GM21825 (cell line): ENCODE results near the gene C2CD4C.
"Not testable (repeated sequence)": the region's sequence is repeated elsewhere in the genome, so short reads cannot be mapped to it uniquely, and the experiment has no call there.

Experiments used
- ATAC-seq: cut with Tn5 transposase; IDR thresholded peaks from one replicate; pipeline ENCODE4 v1.9.1; 2021; ENCODE audit warnings: mild to moderate bottlenecking, moderate library complexity; ENCODE audit not compliant: unreplicated experiment

The C2CD4C gene

DNA sequence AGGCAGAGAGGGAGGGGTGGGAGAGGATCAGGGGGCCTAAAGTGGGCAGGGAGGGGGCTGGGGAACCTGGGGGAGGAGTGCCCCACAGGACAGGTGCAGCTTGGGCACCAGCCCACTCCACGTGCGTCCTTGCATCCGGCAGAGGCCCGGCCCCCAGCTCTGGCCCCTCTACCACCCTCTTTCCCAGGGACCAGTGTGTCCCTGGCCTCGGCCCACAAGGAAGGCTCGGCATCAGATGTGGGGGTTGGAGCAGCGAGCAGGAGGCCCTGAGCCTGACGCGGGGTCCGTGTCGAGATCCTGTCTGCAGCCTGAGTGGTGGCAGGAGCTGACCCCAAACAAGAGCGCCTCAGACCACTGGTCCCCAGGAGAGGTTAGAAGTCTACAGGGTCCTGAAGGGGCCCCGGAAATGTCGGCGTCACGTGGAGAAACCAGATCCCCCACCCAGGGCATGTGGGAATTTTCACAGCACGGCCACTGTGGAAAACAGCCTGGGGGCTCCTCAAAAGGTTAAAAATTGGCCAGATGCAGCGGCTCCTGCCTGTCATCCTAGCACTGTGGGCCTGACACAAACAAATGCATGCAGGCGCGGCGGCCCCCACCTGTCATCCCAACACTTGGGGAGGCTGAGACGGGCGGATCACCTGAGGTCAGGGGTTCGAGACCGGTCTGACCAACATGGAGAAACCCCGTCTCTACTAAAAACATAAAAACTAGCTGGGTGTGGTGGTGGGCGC, 30.4 kb upstream of the C2CD4C start:
- ATAC-seq = no peak

DNA sequence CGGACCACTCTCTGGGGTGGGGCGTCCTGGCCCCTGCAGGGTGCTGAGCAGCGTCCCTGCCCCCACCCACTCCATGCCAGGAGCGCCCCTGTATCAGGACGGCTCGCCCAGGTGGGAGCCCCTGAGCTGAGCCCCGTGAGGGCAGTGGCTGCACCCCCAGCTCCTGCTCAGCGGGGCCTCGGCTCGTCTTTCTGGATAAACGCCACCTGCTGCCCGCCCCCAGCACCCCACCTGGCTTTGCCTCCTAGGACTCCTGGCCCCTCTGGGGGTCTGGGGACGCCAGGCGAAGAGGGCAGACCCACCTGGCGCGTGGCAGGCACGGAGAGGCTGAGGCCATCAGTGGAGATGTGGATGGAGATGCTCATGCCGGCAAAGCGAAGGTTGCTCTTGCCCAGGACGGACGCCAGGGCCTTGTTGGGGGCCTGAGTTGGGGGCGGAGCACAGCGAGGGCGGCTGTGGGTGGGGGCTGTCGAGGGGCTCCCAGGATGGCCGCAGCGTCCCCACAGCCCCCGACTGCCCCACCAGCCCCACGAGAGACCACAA, 29.5 kb upstream of the C2CD4C start:
- no peak for ATAC-seq

DNA sequence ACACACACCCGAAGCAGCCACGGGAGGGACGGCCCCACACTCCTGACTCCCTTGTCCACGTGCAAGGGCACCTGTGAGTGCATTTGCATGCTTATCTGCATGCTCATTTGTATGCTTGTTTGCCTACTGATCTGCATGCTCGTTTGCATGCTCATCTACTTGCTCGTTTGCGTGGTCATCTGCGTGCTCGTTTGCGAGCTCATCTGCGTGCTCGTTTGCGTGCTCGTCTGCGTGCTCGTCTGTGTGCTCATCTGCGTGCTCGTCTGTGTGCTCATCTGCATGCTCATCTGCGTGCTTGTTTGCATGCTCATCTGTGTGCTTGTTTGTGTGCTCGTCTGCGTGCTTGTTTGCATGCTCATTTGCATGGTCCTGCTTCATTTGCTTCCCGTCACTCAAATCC, 28.1 kb upstream of the C2CD4C start:
- no peak for ATAC-seq

DNA sequence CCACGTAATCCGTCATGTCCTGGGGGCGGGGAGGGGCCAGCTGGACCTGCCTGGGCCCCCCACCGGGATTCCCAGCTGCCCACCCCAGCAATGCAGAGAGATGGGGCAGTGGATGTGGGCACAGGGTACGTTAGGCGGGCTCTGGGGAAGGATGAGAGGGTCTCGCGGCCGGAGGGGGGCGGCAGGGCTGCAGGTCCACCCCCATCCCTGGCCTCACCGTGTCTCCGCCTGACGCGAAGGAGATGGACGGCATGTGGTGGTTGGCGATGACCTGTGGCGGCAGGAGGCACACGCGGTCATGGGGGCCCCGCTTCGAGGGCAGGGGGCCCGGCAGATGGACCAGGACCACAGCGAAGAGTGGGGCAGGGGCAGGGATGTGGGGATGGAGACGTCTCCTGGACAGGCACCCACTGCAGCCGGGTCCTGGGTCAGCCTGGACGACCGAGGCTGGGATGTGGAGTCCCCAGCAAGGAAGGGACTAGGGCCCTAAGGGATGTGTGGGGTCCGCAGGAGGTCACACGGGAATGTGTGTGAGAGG, 27.5 kb upstream of the C2CD4C start:
- no peak for ATAC-seq

DNA sequence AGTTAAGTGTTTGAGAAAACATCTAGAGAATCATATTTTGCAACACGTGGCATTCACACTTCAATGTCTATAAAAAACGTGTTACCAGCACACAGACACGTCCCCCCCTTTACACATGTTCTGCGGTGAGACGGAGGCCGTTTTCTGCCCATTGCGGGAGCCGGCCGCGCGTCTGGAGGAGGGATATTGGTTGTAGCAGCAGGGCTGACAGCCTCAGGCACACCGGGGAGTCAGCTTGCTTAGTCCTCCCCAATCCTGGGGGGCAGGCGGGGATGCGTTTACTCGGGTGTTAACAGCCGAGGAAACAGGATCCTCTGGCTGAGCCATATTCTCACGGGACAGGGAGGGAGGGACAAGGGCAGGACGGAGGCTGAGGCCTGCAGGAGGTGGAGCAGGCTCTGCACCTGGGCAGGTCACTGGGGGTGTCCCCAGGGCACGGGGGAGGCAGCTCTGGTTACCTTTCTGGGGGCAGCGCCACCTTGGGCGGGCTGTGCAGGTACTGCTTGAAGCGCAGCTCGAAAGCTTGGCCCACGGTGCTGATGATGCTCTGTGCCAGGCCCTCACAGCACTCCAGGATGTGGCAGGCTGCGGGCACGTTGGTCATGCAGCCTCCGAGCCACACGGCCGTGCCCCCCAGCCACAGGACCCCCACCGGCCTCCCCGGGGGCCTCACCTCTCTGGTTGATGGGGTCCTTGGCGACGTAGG, 26.9 kb upstream of the C2CD4C start:
- no peak for ATAC-seq

DNA sequence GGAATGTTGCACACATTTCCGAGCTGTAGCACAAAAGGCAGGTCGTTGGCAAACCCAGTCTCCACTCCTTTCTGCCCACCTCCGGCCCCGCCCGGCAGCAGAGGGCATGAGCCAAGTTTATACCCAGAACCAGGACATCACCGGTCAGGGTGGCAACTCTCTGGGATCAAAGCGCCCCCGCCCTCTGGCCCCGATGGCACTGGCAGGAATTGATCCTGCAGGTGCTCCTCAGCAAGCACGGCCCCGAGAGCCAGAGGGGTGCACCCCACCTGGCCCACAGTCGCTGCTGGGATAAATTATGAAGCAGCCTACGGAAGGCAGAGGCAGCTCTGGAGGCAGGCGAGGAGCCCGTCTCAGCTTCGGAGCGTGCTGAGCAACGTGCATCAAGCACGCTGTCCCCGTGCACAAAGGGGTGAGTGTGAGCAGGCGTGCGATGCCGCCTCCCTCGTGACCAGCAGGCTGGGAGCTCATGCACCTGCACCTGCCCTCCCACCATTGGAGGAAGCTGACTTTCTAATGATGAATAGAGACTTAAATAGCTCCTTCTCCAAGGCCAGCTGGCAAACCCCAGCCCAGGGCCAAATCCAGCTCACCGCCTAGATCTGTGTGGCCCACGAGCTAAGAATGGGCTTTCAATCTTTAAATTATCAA, 26.2 kb upstream of the C2CD4C start:
- no peak for ATAC-seq

DNA sequence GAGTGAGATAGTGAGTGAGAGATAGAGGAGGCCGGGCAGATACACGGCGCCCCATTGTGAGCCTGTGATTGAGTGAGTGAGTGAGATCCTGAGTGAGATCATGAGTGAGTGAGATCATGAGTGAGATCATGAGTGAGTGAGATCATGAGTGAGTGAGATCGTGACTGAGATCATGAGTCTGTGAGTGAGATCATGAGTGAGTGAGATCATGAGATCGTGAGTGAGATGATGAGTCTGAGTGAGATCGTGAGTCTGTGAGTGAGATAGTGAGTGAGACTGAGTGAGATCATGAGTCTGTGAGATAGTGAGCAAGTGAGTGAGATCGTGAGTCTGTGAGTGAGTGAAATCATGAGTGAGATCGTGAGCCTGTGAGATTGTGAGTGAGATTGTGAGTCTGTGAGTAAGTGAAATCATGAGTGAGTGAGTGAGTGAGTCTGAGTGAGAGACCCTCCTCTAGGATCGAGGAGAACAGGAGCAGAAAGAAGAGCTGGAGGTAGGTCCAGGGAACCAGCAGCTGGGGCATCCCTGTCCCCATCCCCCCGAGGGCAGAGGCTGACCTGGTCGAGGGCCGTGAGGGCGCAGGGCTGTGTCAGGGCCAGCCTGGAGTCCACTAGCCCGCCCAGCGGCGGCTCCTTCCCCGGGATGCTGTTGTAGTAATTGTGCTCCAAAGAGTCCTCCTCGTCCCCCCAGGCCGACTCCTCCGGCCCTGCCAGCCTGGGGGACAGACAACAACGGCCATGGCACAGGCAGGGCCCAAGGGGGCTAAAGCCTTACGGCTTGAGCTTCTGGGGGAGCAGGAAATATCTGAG, 25.4 kb upstream of the C2CD4C start:
- ATAC-seq = no peak

DNA sequence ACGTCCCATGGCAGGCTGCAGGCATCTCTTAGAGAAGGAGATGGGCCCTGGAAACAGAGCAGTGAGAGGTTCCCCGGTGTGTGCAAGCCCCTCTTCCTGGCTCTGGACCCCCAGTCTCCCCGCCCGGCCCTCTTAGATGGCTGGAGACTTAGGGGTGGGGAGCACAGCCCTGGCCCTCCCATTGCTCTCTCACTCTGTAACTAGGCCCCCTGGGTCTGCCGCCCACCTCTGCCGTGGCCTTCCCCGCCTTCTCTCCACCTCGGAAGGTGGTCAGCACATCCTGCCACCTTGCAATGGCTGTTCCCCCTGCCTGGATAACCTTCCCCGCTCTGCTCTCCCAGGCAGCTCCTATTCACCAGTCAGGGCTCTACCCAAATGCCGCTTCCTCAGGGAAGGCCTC, 21.8 kb upstream of the C2CD4C start:
- ATAC-seq = no peak

DNA sequence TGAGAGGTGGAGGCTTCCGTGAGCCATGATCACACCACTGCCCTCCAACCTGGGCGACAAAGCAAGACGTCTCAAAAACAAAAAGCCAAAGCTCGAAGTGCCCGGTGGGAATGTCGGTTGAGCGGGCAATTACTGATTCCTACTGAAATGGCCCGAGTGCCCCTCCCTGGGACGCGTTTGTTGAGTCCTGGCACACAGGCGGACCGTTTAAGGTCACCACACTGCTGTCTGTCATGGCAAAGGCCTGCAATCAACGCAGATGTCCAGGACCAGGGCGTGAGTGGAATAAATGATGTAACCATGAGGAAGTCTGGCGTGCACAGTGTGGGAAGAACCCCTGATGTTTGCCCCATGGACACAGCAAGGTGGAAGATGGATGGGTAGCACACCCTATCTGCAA, 19.2 kb upstream of the C2CD4C start:
- ATAC-seq = no peak

DNA sequence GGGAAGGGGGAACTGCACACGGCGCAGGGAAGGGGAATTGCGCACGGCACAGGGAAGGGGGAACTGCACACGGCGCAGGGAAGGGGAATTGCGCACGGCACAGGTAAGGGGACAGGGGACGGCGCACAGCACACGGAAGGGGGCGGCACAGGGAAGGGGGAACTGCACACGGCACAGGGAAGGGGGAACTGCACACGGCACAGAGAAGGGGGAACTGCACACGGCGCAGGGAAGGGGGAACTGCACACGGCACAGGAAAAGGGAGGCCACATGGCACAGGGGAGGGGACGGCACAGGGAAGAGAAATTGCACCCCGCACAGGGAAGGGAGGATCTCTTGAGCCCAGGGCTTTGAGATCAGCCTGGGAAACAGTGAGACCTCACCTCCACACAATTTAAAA, 18.7 kb upstream of the C2CD4C start:
- not testable (repeated sequence) for ATAC-seq

DNA sequence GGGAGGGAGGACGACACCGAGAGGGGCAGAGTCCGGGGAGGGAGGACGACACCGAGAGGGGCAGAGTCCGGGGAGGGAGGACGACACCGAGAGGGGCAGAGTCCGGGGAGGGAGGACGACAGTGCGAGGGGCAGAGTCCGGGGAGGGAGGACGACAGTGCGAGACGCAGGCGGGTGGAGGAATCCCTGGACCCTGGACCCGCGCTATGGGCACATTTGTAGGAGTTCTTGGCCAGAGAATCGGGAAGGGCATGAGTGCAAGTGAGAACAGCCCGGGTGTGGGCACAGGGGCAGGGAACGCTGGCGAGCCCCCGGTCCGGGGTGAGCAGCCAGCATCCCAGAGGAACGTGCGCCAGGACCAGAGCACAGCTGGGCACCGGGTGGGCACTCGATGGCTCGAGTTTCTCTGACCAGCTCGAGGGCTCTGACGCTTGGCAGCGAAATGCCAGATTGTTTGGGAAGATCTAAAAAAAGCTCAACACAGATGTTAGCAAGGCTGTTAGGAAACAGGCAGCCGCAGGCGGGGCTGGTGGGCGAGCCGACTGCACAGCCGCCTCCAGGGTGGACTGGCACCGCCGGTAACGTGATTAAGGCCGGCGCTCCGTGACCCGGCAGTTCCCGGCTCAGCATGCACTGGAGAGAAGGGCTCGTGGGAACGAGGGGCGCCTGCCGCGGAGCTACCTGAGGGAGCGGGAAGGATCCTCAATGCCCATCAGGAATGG, 17.9 kb upstream of the C2CD4C start:
- ATAC-seq = no peak

DNA sequence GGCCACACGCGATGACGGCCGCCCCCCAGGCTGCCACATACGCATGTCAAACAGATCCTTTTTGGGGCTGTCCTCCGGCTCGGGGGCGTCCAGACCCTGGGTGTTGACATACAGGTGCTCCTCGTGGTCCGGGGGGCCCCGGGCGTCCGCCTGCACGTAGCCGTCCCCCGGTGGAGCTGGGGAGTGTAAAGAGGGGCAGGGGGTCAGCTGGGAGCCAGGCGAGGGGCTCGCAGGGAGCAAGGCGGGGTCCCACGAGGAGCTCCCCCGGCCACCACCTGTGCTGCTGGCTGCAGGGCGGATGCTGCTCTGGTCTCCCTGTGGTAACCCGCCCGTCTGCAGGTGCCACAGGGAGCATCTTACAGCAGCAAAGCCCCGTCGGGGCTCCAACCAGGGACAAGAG, 16.1 kb upstream of the C2CD4C start:
- no peak for ATAC-seq

DNA sequence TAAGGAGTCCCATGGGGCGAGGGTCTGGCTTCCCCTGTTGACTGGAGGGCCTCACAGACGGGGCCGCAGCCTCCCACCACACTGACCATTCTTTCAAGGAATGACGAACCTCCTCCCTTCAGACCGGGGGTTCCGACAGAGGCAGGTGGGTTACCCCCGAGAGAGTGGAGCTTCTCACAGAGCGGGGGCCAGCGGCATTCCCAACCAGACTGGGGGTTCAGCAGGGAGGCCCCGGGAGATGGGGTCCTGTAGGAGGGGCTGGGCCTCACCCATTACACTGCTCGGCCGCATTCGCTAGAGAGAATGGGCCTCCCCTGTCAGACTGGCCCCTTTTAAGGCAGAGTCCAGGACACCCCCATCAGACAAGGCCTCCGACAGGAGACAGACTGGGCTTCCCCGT, 15.6 kb upstream of the C2CD4C start:
- no peak for ATAC-seq

DNA sequence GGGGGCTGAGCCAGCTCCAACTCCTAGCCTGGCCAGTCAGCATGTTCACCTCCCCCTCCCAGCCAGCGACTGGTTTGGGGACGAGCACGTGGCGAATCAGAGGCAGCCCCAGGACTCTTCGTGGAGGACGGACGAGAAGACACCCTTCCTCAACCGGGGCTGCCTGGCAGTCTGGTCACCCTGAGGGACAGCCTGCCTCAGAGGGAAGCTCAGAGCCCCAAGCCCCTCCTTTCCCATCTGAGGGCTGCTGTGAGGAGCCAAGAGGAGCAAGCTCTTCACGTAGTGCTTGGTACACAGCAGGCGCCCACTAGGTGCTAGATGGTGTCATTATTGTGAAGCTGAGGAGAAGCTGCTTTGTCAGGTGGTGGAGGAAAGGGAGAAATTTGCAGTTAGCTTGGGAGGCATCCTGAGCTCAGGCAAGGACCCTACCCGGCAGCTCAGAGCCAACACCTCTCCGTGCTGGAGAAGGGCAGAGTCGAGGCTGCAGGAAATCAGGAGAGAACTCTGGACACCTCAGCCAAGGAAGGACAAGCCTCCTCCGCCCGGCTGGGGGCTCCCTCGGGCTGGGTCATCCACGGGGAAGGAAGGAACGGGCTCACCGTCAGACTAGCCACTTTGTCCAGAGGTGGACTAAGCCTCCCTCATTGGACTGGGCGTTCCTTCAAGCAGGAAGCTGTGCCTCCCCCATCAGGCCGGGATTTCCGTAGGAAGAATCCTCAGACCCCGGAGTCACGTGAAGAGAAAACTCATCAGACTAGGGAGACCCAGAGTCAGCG, 14.9 kb upstream of the C2CD4C start:
- no peak for ATAC-seq

DNA sequence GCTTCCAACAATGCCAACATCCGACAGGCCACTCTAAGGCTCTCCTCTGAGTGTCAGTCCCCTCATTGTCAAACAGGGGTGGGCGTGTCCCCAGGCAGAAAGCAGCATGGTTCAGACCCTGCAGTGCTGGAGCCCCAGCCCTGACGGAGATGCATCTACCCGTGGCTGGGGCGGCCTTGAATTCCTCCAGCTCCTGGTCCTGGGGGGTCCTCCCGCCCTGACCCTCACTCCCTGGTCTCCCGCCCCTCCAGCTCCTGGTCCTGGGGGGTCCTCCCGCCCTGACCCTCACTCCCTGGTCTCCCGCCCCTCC, 13.9 kb upstream of the C2CD4C start:
- not testable (repeated sequence) for ATAC-seq

DNA sequence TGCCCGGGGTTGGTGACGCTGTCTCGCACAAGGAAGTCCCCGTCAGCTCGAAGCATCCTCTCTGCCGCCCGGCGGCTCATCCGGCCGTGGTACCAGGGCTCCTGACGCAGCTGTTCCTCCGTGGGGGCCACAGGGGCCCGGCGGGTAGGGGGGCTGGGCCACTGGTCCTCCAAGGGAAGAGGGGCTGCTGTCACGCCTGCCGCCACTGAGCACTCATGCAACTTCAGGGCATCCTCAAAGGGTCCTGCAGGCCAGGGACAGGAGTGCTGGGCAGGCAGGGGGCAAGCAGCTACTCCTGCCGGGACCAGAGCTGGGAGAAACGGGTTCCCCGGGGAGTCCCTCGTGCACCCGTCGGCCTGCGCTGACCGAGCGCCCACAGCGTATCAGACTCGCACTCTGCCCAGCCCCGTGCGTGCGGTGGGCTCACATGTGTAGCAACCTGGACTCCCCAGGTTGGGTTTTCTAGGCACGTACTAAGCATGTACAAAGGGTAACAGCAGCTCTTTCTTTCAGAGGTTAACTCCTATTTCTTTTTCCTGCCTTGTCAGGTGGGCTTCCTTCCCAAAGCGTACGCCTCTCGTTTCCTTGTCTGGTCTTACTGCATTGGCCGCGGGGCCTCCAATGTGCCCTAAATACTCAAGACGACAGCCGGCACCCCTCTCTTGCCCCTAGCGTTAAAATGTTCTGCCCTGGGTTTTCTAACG, 13.4 kb upstream of the C2CD4C start:
- no peak for ATAC-seq

DNA sequence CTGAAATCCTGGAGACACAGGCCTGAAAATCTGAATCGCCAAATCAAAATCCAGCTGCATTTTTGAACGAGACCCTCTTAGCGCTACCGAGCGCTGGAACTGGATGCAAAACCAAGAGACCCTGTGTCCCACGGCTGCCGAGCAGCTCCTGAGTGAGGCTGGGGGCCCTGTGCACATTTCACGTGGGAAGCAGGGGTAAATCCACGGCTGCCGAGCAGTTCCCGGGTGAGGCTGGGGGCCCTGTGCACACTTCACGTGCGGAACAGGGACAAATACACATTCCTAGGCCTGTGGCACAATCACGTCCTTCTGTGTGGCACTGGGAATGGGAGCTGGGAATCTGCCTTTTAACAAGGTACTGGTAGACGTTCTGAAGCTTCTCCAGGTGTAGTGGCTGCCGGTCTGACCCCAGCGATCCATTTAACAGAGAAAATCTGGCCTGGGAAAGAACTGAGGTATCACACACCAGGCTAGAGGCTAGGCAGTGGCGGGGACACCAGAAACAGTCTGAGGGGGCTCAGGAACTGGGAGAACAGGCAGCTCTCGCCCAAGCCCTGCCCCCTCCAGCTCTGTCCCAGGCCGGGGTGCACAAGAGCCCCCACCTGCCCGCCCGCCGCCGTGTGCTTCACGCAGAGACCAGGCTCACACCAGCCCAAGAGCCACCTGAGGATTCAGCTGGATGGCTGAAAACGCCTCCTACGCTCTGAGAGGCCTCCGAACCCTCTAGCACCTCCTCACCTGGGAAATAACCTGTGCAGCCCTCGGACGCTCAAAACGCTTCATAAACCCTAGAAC, 11.0 kb upstream of the C2CD4C start:
- ATAC-seq = no peak
